T1000 (cell line): Measurements from ENCODE around the gene NPR2.
A peak's percentile ranks its signal among the peaks of the same experiment; 100 is the strongest.

Source experiments
- DNase-seq: peaks from one replicate; lab custom pipeline; 2025; ENCODE audit warnings: mixed read lengths; lab: John Stamatoyannopoulos, UW

Gene NPR2

DNA sequence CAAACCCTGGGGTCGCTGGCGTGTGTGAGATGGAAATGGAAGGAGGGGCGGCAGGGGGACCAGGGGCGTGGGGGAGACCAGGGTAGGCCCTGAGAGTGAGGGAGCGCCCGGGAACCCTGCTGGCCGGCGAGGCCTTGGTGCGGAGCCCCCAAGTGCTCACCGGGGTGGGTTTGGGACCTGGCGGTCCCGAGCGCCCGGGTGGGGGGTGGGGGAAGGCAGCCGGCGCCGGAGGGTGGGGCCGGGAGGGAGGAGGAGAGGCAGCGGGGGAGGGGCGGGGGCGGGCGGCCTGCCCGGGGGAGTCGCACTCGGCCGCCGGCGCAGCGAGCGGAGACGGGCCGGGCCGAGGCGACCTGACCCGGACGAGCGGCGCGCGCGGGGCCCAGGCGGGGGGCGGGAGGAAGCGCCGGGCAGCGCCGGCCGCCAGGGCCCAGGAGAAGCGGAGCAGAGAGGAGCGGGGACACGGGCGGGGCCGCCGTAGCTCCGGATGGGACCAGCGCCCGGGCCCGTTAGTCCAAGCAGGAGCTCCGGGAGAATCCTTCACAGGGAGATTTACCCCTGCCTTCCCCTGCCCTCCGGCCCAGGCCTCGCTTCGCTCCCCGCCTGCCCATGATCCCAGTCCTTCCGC lies at the start of gene NPR2:
NPR2 (plus strand) TSS at position 295 of the 625 bp plus-strand sequence. CDS start 818 bp downstream, outside the sequence.
- no peak for DNase-seq

DNA sequence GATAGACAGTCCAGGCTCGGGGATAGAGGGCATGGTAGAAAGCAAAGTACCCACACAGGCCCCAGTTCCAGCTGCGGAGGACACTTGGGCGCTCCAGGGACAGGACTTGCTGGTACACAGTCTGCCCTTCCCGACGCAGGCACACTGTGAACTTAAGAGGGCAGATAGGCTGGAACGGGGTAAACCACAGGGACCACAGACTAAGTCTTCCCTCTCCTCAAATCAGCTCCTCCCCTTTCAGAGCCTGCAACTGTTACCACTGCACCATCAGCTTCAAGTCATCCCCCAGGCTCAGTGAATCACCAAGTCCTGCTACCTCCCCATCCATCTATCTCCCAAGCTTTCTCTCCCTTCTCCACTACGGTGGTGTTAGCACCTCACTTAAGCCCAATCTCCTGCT lies 49.7 kb upstream of the NPR2 start:
- no peak for DNase-seq

DNA sequence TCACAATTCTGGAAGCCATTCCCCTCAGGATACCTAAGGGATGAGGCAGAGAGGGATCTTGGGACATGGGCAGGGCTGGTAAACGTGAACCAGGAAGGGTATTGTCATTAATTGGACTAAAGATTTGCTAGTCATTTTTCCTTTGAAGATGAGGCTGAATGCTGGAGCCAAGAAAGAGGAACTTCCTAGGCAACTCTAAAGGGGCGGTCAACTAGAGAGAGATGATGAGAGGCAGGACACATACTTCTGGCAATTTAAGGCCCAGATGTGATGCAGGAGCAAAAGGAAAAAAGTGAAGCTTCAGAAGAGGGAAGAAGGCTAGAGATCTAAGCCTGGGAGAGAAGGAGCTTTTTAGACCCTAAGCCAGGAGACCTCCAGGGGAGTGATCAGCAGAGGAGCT lies 47.9 kb upstream of the NPR2 start:
- no peak for DNase-seq

DNA sequence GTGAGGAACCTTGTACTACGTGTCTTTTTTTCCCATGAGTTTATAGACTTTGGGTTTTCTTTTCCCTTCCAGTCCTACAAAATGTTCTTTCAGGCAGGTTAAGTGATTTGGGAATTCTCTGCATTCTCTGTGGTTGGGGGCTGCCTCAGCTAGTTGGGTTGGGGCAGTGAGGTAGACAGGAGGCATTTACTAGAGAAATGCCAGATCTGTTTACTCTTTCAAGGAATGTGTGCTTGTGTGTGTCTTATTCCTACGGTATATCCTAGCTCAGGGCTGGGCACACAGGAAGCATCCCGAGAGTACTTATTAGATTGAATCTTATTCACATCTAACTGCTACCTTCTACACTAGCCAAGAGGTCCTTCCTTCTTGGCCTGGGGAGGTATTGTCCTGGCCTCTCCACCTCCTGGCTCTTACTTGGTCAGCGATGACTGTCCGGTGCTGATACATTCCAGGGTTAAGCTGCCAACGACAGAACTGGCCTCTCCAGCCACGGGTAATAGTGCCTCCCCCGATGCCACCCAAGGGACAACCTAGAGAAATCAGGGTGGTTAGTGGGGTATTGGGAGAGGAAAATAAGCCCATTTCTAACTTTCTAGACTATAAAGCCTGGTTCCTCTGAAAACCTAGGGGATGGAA lies 47.4 kb upstream of the NPR2 start:
- no peak for DNase-seq

DNA sequence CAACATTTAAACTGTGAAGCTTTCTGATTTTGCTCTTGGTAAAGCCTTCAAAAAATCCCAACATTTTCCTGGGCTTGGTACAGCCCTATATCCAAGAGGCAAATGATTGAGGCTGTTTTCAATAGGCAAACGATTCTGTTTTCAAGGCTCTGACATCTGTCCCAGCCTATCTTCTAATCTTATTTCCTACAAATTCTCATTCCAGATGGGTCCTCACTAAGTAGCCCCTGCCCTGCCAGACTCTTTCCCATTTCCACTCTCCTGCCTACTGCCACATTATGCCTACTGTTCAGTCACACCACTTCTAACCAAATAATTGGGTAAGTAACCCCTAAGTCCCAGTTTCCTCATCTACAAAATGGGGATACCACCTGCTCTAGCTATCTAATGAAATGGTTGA lies 45.8 kb upstream of the NPR2 start:
- DNase-seq: no peak

DNA sequence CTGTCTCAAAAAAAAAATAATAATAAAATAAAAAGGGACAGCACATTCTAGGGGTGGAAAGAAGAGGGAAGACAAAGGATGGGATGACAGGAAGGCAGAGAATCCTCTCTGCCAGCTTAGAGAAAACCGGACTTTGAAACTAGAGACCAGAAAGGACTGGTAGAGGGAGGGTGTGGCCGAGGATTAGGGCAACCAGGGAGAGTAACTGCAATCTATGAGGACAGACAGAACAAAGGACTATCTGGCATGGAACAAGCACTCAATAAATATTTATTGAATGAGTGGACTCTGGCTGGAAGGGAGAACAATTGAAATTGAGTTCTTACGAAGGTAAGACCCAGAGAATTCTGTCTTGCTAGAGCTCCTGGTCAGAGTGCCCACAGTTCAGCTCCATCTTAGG lies 44.8 kb upstream of the NPR2 start:
- DNase-seq: no peak

DNA sequence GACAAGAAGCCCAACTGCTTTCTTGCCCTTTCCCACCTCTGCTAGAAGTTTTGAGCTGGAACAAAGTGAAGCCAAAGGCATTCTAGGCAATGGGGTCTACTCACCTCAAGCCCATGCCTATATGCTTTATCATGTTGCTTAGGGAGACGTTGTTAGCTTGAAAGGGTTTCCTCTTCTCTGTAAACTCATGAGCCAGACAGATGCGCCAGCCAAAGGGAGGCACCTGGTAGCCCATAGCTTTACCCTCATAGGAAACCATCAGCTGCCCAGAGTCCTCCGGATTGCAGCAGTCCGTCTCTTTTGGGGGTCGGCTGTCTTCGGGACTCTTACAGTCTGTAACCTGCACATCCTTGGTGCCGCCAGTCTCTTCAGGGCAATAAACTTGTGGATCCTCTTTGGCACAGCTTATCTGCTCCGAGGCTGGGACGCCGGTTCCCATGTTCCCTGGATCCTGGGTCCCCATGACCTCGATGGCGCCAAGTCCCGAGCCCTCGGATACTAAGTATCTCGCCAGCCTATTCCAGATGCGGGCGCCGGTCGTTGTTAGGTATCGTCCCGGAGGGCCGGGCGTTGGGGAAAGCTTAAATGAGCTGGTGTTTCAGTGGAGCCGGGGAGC lies 43.0 kb upstream of the NPR2 start:
- DNase-seq: no peak

DNA sequence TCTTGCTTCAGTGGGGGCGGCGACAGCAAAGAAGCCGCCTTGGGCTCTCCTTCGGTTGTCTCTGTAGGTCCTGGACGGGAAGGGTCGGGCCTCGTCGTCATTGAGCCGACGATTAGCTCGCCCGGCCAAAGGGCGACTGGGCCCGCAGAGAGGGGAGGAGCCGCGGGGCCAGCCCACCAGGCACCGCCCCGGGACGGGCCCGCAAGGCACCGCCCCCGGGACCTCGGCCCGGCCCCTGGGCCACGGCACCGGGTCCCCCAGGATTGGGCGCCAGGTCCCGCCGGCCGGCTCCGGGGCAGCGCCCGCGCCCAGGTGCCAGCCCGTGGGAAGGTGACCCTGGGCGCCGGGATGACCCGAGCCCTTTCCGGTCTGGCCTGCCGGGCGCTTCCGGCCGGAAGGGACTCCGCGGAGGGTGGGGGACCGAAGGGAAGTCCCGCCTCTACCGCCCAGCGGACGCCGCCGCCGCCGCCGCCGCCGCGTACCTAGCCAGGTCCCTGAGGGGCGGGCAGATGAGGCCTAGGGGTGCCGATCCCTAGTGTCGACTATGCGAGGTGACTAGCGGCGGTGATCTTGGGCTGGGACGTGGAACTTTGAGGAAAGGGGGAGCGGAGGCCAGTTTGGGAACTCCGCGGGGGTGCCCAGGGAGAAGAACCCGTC lies 42.4 kb upstream of the NPR2 start, which contains the start of the genes GBA2 and RGP1:
GBA2 (minus strand) TSS at position 371 of the 657 bp plus-strand sequence. CDS start 524 bp downstream, outside the sequence.
RGP1 (plus strand) TSS at position 430 of the 657 bp plus-strand sequence. CDS start 469 bp downstream, outside the sequence.
- peak; percentile 16 for DNase-seq

DNA sequence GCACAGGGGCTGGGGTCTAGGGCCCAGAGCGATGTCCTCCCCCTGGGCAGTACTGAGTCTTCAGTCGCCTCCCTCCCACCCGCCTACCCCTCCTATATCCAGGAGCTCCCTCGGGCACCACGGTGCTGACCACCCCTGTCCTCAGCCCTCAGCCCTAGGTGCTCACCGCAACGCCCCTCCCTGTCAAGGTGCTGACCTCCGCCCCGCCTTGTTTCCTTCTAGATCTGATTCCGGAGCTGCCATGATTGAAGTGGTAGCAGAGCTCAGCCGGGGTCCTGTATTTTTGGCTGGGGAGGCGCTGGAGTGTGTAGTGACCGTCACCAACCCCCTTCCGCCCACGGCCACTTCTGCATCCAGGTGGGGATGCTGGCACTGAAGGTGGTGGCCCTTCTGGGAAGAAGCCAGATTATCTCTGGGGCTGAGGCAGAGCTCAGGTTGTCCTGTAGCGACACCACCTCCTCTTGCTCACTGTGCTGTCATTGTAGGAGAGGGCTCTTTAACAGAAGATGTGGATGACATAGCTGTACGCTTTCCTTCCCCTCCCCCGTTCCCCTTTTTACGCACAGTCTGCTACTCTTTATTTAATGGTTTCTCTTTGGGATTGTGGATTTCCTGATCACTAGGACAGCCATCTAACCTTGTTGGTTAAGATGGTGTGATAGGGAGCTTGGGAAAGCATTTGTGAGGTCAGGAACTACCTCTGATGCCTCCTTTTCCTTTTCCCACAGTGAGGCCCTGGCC lies 41.7 kb upstream of the NPR2 start:
- no peak for DNase-seq

DNA sequence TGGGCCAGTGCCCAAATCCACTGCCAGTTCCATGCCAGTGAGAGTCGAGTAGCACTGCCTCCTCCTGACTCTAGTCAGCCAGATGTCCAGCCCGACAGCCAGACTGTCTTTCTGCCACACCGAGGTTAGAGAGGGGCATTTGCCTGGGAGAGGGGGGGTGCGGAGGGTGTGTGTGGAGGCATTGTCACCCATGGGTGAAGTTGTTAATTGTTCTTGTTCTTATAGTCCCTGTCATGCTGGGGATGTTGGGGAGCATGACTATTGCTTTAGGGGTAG lies 41.2 kb upstream of the NPR2 start:
- no peak for DNase-seq

DNA sequence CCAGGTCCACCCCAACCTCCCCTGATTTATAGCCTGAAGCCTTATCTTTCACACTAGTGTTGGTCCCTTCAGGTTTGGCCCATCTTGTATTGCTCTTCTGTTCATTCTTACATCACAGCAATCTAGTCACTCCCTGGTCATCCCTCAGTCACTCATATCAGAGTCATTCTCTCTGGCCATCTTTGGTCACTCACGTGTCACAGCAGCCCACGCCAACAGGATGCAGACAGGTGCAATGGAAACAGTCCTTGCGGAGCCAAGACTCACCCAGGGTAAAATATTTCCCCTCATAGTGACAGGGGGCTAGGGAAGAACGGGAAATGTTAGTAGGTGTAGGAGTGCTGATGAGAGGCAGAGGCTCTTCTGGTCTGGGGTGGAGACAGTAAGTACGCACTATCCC lies 37.9 kb upstream of the NPR2 start:
- no peak for DNase-seq

DNA sequence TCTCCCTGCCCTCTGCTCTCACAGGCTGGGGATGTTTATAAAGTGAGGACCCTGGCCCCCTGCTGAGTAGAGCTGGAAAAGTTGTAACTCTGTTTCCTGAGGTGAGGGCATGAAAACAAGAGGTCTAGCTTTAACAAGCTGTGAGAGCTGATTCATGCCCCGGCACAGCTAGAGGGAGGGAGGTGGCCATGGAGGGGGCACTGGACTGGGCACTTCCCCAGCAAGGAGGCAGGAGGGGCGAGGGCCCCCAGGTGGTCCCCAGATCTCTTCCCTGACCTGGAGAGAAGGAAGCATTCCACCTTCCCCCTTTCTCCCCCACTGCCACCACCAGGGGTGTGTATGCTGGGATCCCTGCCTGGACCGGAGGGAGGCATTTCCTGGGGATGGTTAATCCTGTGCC lies 37.1 kb upstream of the NPR2 start, which contains the start of gene MSMP:
MSMP (minus strand) TSS at position 13 of the 400 bp plus-strand sequence. CDS start 147 bp downstream, outside the sequence.
- no peak for DNase-seq

DNA sequence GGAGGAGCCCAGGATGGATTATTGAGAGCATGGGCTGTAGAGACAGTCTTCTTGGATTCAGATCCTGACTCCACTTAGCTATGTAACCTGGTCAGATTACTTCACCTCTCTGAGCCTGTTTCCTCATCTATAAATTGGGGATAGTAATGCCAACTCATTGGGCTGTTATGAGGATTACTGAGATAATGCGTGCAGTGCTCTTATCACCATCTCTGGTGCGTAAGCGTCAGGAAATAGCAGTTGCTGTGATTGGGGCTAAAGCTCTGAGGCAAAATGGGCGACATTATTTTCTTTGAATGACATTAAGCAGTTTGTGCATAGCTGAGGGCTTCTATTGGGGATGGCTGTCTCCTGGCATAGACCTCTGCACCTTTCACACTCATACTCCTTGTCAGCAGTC lies 36.3 kb upstream of the NPR2 start:
- DNase-seq: no peak

DNA sequence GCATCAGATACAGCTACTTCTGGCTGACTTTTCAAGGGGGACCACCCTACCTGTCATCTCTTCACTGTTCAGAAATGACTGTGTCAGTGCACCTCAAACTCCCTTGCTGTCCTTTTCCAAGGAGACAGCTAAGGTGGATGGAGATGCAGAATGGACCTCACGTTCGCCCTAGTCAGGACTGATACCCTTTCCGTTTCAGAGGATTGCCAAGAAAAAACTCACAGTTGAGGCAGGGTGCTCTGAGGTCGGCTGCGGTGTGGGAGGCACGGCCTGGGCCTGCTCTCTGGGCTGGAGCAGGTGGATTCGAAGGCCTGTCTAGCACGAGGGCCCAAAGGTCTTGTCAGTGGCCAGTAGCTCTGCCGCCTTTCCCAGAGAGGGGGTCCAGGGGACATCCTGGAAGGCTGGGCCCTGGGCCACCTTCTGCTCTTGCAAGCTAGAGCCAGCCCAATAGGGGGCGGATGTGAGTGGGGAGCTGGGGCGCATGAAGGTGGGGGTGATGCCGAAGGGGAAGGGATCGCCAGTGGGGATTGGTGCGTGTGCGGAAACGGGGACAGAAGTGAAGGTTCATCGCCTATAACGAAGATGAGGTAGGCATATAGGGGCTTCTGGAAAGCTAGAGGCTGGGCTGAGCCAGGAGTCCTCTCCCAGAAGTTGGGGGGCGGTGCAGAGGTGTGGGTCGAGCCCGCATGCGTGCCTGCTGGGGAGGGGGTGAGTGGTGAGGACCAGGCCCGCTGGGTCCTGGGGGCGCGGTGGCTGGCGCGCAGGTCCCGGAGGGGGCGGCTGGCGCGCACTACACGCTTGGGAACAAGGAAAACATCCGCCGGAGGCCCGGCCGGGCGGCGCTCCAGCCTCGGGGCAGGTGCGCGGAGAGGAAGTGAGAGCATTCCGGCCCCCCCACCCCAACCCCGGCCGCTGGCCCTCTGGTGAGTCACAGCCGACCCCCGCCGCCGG lies 34.8 kb upstream of the NPR2 start:
- DNase-seq: no peak

DNA sequence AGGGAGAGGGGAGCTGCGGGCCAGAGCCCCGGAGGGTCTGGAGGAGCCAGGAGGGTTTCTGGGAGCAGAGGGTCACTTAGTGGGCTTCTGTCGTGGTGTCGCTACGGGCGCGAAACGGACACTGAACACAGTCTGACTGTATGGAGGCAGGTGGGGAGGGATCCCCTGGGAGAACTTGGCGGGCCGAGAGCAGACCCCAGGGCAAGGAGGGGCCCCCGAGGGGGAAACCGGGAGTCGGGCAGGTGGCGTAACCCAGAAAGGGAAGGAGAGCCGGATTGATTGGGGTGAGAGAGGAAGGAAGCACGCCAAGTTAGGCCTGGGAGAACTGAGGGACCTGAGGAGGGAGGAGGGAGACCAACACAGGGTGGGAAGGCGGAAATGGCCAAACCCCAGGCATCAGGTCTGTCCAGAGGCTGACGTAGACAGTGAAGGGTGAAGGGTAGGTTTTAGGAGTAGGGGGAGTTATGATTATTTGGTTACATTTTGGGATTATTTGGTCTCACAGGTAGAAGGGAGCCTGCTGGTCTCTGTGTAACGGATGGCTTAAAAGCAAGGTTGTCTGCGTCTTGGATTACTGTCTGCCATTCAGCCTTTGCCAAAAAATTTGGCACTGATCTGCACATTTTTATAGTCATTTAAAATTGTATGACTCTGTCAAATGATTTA lies 34.0 kb upstream of the NPR2 start:
- no peak for DNase-seq

DNA sequence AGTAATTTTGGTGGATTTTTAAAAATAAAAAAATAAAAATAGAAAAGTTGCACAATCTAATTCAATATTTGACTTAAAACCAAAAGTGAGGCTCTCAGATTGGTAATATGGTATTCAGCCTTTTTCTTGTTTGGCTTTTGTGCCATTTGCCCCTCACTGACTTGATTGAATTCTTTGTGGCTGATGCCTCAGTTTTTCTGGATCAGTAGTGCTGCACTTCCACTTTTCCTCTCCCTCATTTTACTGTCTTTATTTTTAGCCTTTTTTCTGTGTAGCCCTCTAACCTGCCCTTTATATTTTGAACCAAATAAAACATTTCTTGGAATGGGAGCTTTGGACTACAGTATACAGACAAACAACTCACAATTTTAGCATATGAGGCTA lies 33.5 kb upstream of the NPR2 start:
- DNase-seq: no peak

DNA sequence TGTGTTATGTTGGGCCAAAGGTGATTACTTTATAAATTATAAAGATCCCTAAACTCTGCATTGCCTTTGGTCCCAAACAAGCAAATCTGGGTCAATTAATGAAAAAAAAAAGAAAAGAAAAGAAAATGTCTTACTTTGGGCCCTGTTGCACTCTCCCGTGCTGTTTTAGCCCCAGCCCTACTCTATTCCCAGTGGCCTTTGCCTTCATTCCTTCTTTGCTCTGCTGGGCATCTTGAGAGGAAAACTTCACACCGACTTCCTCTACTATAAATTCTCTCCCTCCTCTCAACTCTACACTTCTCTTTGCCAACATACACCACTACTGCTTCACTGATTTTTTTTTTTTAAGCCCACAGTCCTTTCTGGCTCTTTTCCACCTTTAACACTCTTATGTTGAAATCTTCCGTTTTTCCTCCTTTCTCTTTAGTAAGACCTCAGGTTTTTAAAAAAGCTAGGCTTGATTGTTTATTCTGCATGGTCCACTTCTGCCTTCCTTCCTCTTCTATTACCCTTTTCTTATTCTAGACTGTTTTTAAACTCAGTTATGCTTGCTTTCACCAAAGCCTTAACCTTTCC lies 32.8 kb upstream of the NPR2 start:
- no peak for DNase-seq

DNA sequence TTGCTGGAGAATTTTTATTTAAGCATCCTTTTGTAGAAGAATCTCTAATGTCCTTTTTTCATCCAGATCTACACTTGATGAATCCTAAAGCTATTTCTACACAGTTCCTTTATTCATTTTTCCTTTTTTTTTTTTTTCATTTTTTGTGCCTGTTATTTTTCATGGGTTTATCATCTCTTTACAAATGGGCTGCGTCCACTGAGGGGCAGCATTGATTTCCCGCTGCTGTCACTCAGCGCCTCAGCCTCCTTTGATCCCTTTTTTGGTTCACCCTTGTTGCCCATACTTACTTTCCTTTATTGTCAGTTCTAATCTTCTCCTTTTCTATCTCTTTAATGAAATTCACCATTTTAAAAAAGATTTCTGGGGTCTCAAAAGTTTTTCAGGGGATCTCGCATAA lies 31.6 kb upstream of the NPR2 start:
- no peak for DNase-seq

DNA sequence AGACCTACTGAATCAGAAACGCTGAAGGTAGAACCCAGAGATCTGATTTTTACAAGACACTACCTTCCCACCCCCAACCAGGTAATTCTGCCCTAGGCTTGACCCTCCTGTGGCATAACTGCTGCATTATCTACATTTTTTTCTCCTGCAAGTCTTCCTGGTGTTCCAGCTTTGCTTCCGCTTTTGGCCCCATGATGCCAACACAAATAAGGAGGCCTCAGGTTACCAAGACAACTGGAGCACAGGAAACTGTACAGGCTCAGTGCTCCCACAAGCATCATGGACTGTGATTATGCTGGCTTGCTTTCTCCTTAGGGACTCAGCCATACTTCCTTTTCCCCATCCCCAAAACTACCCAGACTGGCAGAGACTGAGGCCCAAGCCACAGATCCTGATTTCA lies 30.7 kb upstream of the NPR2 start:
- DNase-seq: no peak

DNA sequence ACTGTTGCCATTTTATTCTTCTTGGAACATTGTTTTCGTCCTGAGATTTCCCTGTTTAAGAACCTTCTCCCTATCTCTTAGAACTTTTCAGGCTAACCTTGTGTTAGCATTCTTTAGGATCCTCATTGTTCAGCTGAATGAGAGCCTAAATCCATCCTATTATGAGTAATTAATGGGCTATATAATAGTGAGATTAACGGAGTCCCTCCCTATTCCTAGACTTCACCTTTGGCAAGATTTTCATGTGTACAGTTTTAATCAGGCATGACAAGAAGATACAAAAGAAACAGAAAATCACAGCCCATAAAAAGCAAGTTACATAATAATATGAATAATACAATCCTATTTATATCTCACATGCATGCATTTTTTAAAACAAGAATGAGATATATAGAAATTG lies 28.2 kb upstream of the NPR2 start:
- DNase-seq: no peak
